ENCODE results near the gene SCAMP1.

GRCh38 chr5:78496373-78496772 lies 136.0 kb downstream of the SCAMP1 start:
- TF ChIP-seq CTCF (IDR thresholded peaks at IDR 0.05) (no peak), EP300 (IDR thresholded peaks at IDR 0.05) (no peak), POLR2A (IDR thresholded peaks at IDR 0.05) (no peak)
